Measurements from ENCODE around the gene ATP6V1G3.

DNA sequence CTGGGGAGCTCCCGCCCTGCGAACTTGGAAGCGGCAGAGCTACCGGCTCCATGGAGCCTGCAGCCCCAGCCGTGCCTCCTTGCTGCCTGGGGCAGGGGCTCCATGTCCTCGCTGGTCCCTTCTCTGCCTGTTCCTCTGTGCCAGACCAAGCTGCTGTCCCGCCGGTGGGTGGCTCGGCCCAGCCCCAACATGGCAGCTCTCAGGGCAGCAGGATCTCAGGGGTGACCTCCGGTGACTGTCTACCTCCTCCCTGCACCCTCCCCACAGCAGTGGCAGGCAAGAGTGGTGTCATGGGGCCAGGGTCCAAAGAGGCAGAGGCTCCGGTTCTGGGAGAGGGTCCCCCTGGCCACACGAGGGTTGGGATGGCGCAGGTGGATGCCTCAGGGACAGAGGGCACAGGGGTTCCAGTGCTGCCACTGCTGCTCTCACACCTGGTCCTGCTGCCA lies 45.8 kb downstream of the ATP6V1G3 start:
- TF ChIP-seq, protein P1, sequence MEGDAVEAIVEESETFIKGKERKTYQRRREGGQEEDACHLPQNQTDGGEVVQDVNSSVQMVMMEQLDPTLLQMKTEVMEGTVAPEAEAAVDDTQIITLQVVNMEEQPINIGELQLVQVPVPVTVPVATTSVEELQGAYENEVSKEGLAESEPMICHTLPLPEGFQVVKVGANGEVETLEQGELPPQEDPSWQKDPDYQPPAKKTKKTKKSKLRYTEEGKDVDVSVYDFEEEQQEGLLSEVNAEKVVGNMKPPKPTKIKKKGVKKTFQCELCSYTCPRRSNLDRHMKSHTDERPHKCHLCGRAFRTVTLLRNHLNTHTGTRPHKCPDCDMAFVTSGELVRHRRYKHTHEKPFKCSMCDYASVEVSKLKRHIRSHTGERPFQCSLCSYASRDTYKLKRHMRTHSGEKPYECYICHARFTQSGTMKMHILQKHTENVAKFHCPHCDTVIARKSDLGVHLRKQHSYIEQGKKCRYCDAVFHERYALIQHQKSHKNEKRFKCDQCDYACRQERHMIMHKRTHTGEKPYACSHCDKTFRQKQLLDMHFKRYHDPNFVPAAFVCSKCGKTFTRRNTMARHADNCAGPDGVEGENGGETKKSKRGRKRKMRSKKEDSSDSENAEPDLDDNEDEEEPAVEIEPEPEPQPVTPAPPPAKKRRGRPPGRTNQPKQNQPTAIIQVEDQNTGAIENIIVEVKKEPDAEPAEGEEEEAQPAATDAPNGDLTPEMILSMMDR (tag by site-specific recombination; IDR thresholded peaks at IDR 0.05): no peak
- TF ChIP-seq ZNF155 (tag by site-specific recombination; IDR thresholded peaks at IDR 0.05): no peak
- TF ChIP-seq ZNF560 (tag by site-specific recombination; IDR thresholded peaks at IDR 0.05; ENCODE audit: borderline replicate concordance): no peak
- no peak for TF ChIP-seq RBAK (tag by site-specific recombination; IDR thresholded peaks at IDR 0.05)
- no peak for TF ChIP-seq ZBTB17 (tag by site-specific recombination; IDR thresholded peaks at IDR 0.05)
- TF ChIP-seq ZNF600 (tag by site-specific recombination; IDR thresholded peaks at IDR 0.05): no peak

All from HEK293 (cell line).